ENCODE measurements around the gene TNNT1.

GRCh38 chr19:55173714-55174409 lies 24.9 kb upstream of the TNNT1 start:
- no peak for TF ChIP-seq CTCF (IDR thresholded peaks at IDR 0.05; ENCODE audit: insufficient read depth, low read depth, low read length)
- no peak for TF ChIP-seq EZH2 (IDR thresholded peaks at IDR 0.05; ENCODE audit: insufficient read depth, low read length)

Measured in astrocyte (in vitro differentiated cells and primary cell).